PC-3 (cell line): Measurements from ENCODE around the gene CDK18. TPM values are rescaled to one million over a fixed set of nuclear protein-coding genes. Genes with fewer than 3 reads are reported as not detected.
A peak's percentile ranks its signal among the peaks of the same experiment; 100 is the strongest.

Source experiments
- ATAC-seq: fragments of 200-7000 bp; cut with Tn5 transposase; 2 replicates; pipeline ENCODE4 v1.9.1; 2020; ENCODE audit warnings: mild to moderate bottlenecking, moderate library complexity
- BruUV-seq: library from RNA; stranded (reverse); fragments of 400-500 nt; replicated peaks from 2 replicates; lab custom pipeline; 2021; lab: Mats Ljungman, UMichigan
- CTCF ChIA-PET: fragments of 300-600 bp; sonication (Branson Sonifier 250); formaldehyde crosslinking; loops from one replicate; lab custom pipeline; 2022; ENCODE audit warnings: antibody characterized with exemption; lab: Charles Lee
- POLR2A ChIA-PET: fragments of 300-600 bp; sonication (Branson Sonifier 250); formaldehyde crosslinking; loops from one replicate; lab custom pipeline; 2022; ENCODE audit warnings: antibody characterized with exemption; ENCODE audit not compliant: unreplicated experiment; lab: Charles Lee
- DNase-seq: peaks from one replicate; pipeline ENCODE4 v3.0.0-alpha.2; 2015
- H2AFZ ChIP-seq: fragments of 300-600 bp; sonication (generic); 2 replicates; pipeline ENCODE4 v1.6.0; 2016; ENCODE audit warnings: antibody characterized with exemption, low read length
- H3F3A ChIP-seq: fragments of 300-600 bp; sonication (generic); one replicate; pipeline ENCODE4 v1.6.0; 2017; ENCODE audit warnings: antibody characterized with exemption, low read length, control low read depth, mild to moderate bottlenecking; ENCODE audit not compliant: unreplicated experiment
- H3K27ac ChIP-seq: fragments of 300-600 bp; sonication (generic); 2 replicates; pipeline ENCODE4 v1.5.1; 2016; ENCODE audit warnings: mild to moderate bottlenecking, low read length
- H3K27me3 ChIP-seq: fragments of 300-600 bp; sonication (generic); 2 replicates; pipeline ENCODE4 v1.6.1; 2016; ENCODE audit warnings: low read length, mixed read lengths
- H3K36me3 ChIP-seq: fragments of 300-600 bp; sonication (generic); 2 replicates; pipeline ENCODE4 v1.6.1; 2016; ENCODE audit warnings: low read depth, mixed run types, low read length, mixed read lengths
- H3K4me1 ChIP-seq: fragments of 300-600 bp; sonication (generic); 2 replicates; pipeline ENCODE4 v1.5.1; 2016; ENCODE audit warnings: low read length; ENCODE audit not compliant: insufficient read depth
- H3K4me2 ChIP-seq: fragments of 300-600 bp; sonication (generic); 2 replicates; pipeline ENCODE4 v1.6.0; 2016; ENCODE audit warnings: low read length
- H3K4me3 ChIP-seq: fragments of 300-600 bp; sonication (generic); 2 replicates; pipeline ENCODE4 v1.5.1; 2016; ENCODE audit warnings: mild to moderate bottlenecking, low read length, mixed read lengths
- H3K79me2 ChIP-seq: fragments of 300-600 bp; sonication (generic); 2 replicates; pipeline ENCODE4 v1.6.1; 2017; ENCODE audit warnings: low read length, mixed read lengths
- H3K9ac ChIP-seq: fragments of 300-600 bp; sonication (generic); 2 replicates; pipeline ENCODE4 v1.6.0; 2016; ENCODE audit warnings: mild to moderate bottlenecking, low read length
- H3K9me2 ChIP-seq: fragments of 300-600 bp; sonication (generic); replicated peaks from 2 replicates; pipeline ENCODE4 v1.6.1; 2016; ENCODE audit warnings: mixed run types, low read length, mixed read lengths
- H3K9me3 ChIP-seq: fragments of 300-600 bp; sonication (generic); 2 replicates; pipeline ENCODE4 v1.6.1; 2016; ENCODE audit warnings: low read length, mixed read lengths
- H4K20me1 ChIP-seq: fragments of 300-600 bp; sonication (generic); 2 replicates; pipeline ENCODE4 v1.6.1; 2016; ENCODE audit warnings: low read length, mixed read lengths
- CTCF ChIP-seq: fragments of 300-600 bp; sonication (generic); conservative IDR thresholded peaks from 2 replicates; pipeline ENCODE4 v1.5.1; 2017; ENCODE audit warnings: antibody characterized with exemption, low read depth, mild to moderate bottlenecking, low read length
- EZH2 ChIP-seq: fragments of 300-600 bp; sonication (generic); IDR thresholded peaks from one replicate; pipeline ENCODE4 v1.6.1; 2017; ENCODE audit warnings: antibody characterized with exemption, mild to moderate bottlenecking, low read length; ENCODE audit not compliant: unreplicated experiment
- EZH2phosphoT487 ChIP-seq: fragments of 300-600 bp; sonication (generic); IDR thresholded peaks from 2 replicates; pipeline ENCODE4 v1.6.1; 2018; ENCODE audit warnings: mild to moderate bottlenecking, antibody characterized with exemption, low read length, borderline replicate concordance
- intact Hi-C: fragments of 100-400 bp; cut with micrococcal nuclease; formaldehyde crosslinking; loops from 2 replicates; pipeline ENCODE4 v1.9.0; 2023
- total RNA-seq: library from RNA; depleted of rRNA; stranded (reverse); fragments of >200 nt; gene quantifications from 2 replicates; pipeline ENCODE4 v1.2.3, GENCODE V29; 2014

CDK18 gene
- total RNA-seq, 1 experiment from 2014 or later, result 13.2 TPM

DNA sequence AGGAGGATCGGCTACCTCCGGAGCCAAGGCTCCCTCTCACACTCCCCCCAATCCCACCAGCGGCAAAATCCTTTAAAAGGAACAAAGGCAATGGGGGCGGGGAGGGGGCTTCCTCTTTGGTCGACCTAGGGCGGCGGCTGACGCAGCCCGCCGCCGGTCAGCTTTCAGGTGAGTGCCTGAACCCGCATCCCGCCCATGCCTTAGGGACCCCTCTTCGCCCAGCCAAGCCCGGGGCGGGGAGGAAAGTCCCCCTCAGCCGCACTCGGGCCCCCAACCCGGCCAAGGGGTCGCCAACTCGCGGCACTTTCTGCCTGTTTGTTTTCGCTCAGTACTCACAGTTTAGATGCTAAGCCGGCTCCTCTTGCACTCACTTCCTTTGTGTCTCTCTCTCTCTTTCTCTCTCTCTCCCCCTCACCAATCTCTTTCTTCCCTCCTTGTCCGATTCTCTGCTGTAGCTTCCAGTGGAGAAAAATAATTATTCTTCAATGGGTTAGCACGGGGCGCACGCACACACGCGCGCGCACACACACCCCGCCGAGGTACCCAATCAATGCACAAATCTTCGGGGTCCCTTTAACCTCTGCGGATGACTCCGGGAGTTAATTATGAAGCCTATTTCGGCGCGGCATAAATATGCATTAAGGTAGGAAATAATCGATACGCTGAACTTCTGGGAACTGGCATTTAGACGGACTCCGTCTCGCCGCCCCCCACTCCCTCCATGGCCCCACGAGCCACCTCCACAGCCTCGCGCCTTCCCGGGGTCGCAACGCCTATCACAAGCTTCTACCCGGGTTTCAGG, 48.7 kb upstream of the CDK18 start, which contains the start of gene BLACAT1:
BLACAT1 (minus strand) TSS at position 465 of the 802 bp plus-strand sequence.
- POLR2A ChIA-PET, result no interaction called here
- intact Hi-C loops, result no loop called here
- CTCF ChIA-PET, result no interaction called here
- Histone ChIP-seq H3K27me3 (peaks cover 73% of the 10 kb centered on the region), H3K4me1 (peaks cover 7% of the 10 kb centered on the region), H3K79me2 (no peaks in the 10 kb centered on the region), H3K9ac (no peak within 1 kb of the TSS), H3K9me3 (no peaks in the 10 kb centered on the region; the same call in 1 of the 2 replicates), H3K36me3 (no peaks in the 10 kb centered on the region), H3F3A (no peaks in the 10 kb centered on the region), H4K20me1 (no peaks in the 10 kb centered on the region), H3K4me2 (peak within 1 kb of the TSS; percentile 81), H3K27ac (no peak within 1 kb of the TSS), H2AFZ (peak within 1 kb of the TSS; percentile 75), H3K9me2 (no peaks in the 10 kb centered on the region), H3K4me3 (peak within 1 kb of the TSS; percentile 59)
- ATAC-seq (no peak), DNase-seq (no peak)
- BruUV-seq, result no TSS peak
- TF ChIP-seq EZH2phosphoT487 (no peak), EZH2 (no peak), CTCF (no peak)

DNA sequence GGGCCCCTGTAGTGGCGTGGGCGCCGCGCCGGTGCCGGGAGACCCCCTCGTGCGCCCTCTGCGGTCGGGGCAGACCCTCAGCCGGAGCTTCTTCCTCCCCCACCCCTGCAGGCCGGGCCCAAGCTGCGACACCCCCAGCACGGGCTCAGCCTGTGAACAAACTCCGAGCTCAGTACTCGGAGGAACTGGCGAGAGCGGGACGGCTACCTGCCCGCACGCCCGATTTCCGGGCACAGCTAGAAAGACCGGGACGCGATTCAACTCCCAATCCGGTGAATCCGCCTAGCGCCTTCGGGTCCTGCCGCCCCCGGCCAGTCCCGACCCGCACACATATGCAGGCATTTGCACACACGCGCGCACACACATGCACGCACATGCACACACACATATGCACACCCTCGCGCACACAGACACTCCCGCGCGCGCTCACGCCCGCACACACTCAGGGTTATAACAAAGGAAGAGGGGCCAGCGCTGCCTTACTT, 48.0 kb upstream of the CDK18 start:
- Histone ChIP-seq H3K36me3 (no peaks in the 10 kb centered on the region), H3K9ac (no peak overlapping the region), H3K79me2 (no peaks in the 10 kb centered on the region), H3K9me2 (no peaks in the 10 kb centered on the region), H3K4me3 (peak overlapping the region; percentile 59), H3K4me1 (peaks cover under 1% of the 10 kb centered on the region; the same call in 1 of the 2 replicates), H4K20me1 (no peaks in the 10 kb centered on the region), H3K27ac (no peak overlapping the region), H2AFZ (peak overlapping the region; percentile 75), H3K27me3 (peaks cover 79% of the 10 kb centered on the region), H3K9me3 (no peaks in the 10 kb centered on the region; the same call in 1 of the 2 replicates), H3F3A (no peaks in the 10 kb centered on the region), H3K4me2 (peak overlapping the region; percentile 81)
- BruUV-seq, result no TSS peak
- DNase-seq (no peak), ATAC-seq (no peak)
- TF ChIP-seq EZH2phosphoT487, result no peak; the same call in 1 of the 2 replicates
- TF ChIP-seq EZH2, result peak; percentile 97
- CTCF ChIA-PET, result no interaction called here
- POLR2A ChIA-PET, result no interaction called here
- intact Hi-C loops, result no loop called here

DNA sequence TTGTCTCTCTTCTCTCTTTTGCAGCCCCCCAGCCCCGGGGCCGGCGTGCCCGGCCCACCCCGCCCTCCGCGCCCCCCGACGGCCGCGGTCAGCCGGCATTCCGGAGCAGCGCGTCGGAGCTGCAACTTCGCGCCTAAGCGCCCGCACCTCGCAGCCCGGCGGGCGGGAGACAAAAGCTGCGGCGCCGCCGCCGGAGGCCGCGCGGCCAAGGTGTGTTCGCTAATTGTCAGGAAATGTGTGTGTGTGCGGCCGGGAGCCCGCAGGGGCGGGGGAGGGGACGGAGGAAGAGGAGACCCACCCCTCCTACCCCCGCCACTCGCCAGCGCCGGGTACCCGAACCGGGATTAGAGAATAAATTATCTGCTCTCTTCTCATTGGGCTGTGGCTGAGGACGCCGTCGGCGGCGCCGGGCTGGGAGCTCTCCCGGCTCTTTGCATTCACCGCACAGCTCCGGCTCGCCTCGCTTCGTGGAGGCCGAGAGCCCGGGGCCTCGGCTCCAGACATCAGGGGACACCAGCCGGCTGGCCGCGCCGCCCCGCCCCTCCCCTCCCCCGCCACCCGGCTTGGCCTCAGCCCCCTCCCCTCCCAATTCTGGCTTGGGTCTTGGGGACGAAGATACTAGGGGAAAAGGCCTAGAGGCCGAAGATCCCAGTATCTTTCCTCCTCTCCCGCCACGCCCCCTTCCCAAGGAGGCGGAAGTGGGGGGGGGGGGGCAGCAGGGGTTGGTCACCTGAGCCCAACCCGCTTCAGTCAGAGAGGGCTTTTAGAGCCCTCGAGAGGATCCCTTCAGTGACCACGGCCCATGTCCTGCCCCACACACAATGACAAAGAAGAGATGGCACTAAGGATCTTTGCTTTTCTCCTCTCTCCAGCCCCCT, 47.4 kb upstream of the CDK18 start:
- H3K36me3 ChIP-seq, result no peaks in the 10 kb centered on the region
- TF ChIP-seq CTCF (no peak), EZH2 (peak; percentile 86), EZH2phosphoT487 (peak; percentile 67; the same call in 1 of the 2 replicates)
- H3K27me3 ChIP-seq, result peaks cover 84% of the 10 kb centered on the region
- BruUV-seq, result no TSS peak
- peak overlapping the region; percentile 81 for H3K4me2 ChIP-seq
- H3K9me3 ChIP-seq, result no peaks in the 10 kb centered on the region; the same call in 1 of the 2 replicates
- ChIA-PET POLR2A (no interaction called here), CTCF (no interaction called here)
- no peaks in the 10 kb centered on the region; the same call in 1 of the 2 replicates for H3K4me1 ChIP-seq
- H3K4me3 ChIP-seq, result peak overlapping the region; percentile 59
- no peak for DNase-seq
- peak overlapping the region; percentile 75 for H2AFZ ChIP-seq
- no peaks in the 10 kb centered on the region for H4K20me1 ChIP-seq
- peak; percentile 43; the same call in 1 of the 2 replicates for ATAC-seq
- no peaks in the 10 kb centered on the region for H3F3A ChIP-seq
- intact Hi-C loops, result no loop called here
- no peaks in the 10 kb centered on the region for H3K9me2 ChIP-seq
- no peak overlapping the region for H3K27ac ChIP-seq
- H3K9ac ChIP-seq, result no peak overlapping the region
- no peaks in the 10 kb centered on the region for H3K79me2 ChIP-seq
